ENCODE data around the gene C19orf53. TPM values are rescaled to one million over a fixed set of nuclear protein-coding genes. Genes with fewer than 3 reads are reported as not detected.

Gene C19orf53
- total RNA-seq, 1 donor from 2014 or later, result 90.1 TPM

GRCh38 chr19:13794398-13794756, 20.1 kb downstream of the C19orf53 start:
- H3K4me3 Mint-ChIP-seq (ENCODE audit: low read depth), result peak overlapping the region; percentile 96
- TF ChIP-seq CTCF (IDR thresholded peaks at IDR 0.05; ENCODE audit: unreplicated experiment), result no peak
- H3K9me3 Mint-ChIP-seq (ENCODE audit: low read depth), result no peaks in the 10 kb centered on the region
- peaks cover 11% of the 10 kb centered on the region for H3K4me1 Mint-ChIP-seq (ENCODE audit: low read depth)
- H3K27me3 Mint-ChIP-seq, result no peaks in the 10 kb centered on the region
- no peak for DNase-seq (ENCODE audit: low spot score, unreplicated experiment)
- H3K36me3 Mint-ChIP-seq (ENCODE audit: insufficient read depth), result no peaks in the 10 kb centered on the region
- H3K27ac Mint-ChIP-seq, result peak overlapping the region; percentile 99

- TF ChIP-seq CTCF (IDR thresholded peaks at IDR 0.05; ENCODE audit: unreplicated experiment), result no peak
- Mint-ChIP-seq H3K36me3 (ENCODE audit: insufficient read depth) (peaks cover 1% of the 10 kb centered on the region), H3K27ac (peak within 1 kb of the TSS; percentile 99), H3K4me1 (ENCODE audit: low read depth) (peaks cover 11% of the 10 kb centered on the region), H3K27me3 (no peaks in the 10 kb centered on the region), H3K4me3 (ENCODE audit: low read depth) (peak within 1 kb of the TSS; percentile 96), H3K9me3 (ENCODE audit: low read depth) (no peaks in the 10 kb centered on the region)
- peak; percentile 96 for DNase-seq (ENCODE audit: low spot score, unreplicated experiment)
These were observed 20.7 kb downstream of the C19orf53 start, which contains the start of gene ZSWIM4 for GRCh38 chr19:13794757-13795589. Gene ZSWIM4 (plus strand): TSS chr19:13795443. CDS start chr19:13795649, 206 bp downstream.

GRCh38 chr19:13795595-13796300, 21.5 kb downstream of the C19orf53 start:
- H3K4me1 Mint-ChIP-seq (ENCODE audit: low read depth), result peaks cover 11% of the 10 kb centered on the region
- no peak for DNase-seq (ENCODE audit: low spot score, unreplicated experiment)
- H3K27ac Mint-ChIP-seq, result peak overlapping the region; percentile 94
- no peaks in the 10 kb centered on the region for H3K9me3 Mint-ChIP-seq (ENCODE audit: low read depth)
- peaks cover 3% of the 10 kb centered on the region for H3K36me3 Mint-ChIP-seq (ENCODE audit: insufficient read depth)
- TF ChIP-seq CTCF (IDR thresholded peaks at IDR 0.05; ENCODE audit: unreplicated experiment), result no peak
- H3K27me3 Mint-ChIP-seq, result no peaks in the 10 kb centered on the region
- H3K4me3 Mint-ChIP-seq (ENCODE audit: low read depth), result peak overlapping the region; percentile 96

- H3K27me3 Mint-ChIP-seq, result no peaks in the 10 kb centered on the region
- no peak for DNase-seq (ENCODE audit: low spot score, unreplicated experiment)
- no peaks in the 10 kb centered on the region for H3K9me3 Mint-ChIP-seq (ENCODE audit: low read depth)
- TF ChIP-seq CTCF (IDR thresholded peaks at IDR 0.05; ENCODE audit: unreplicated experiment), result no peak
- peaks cover 11% of the 10 kb centered on the region for H3K4me1 Mint-ChIP-seq (ENCODE audit: low read depth)
- H3K27ac Mint-ChIP-seq, result peak overlapping the region; percentile 94
- peak overlapping the region; percentile 84 for H3K4me3 Mint-ChIP-seq (ENCODE audit: low read depth)
- H3K36me3 Mint-ChIP-seq (ENCODE audit: insufficient read depth), result peaks cover 10% of the 10 kb centered on the region
These were observed 22.2 kb downstream of the C19orf53 start for GRCh38 chr19:13796301-13797057.

GRCh38 chr19:13797058-13797440, 22.8 kb downstream of the C19orf53 start:
- peaks cover 10% of the 10 kb centered on the region for H3K36me3 Mint-ChIP-seq (ENCODE audit: insufficient read depth)
- no peak for DNase-seq (ENCODE audit: low spot score, unreplicated experiment)
- no peaks in the 10 kb centered on the region for H3K9me3 Mint-ChIP-seq (ENCODE audit: low read depth)
- H3K27me3 Mint-ChIP-seq, result no peaks in the 10 kb centered on the region
- peak overlapping the region; percentile 94 for H3K27ac Mint-ChIP-seq
- H3K4me1 Mint-ChIP-seq (ENCODE audit: low read depth), result peaks cover 11% of the 10 kb centered on the region
- peak overlapping the region; percentile 84 for H3K4me3 Mint-ChIP-seq (ENCODE audit: low read depth)
- no peak for TF ChIP-seq CTCF (IDR thresholded peaks at IDR 0.05; ENCODE audit: unreplicated experiment)
